ENCODE results near the gene ODAD3. TPM values are rescaled to one million over a fixed set of nuclear protein-coding genes. Genes with fewer than 3 reads are reported as not detected.

ODAD3 gene
- total RNA-seq, 1 donor from 2014 or later, result 2.2 TPM

DNA sequence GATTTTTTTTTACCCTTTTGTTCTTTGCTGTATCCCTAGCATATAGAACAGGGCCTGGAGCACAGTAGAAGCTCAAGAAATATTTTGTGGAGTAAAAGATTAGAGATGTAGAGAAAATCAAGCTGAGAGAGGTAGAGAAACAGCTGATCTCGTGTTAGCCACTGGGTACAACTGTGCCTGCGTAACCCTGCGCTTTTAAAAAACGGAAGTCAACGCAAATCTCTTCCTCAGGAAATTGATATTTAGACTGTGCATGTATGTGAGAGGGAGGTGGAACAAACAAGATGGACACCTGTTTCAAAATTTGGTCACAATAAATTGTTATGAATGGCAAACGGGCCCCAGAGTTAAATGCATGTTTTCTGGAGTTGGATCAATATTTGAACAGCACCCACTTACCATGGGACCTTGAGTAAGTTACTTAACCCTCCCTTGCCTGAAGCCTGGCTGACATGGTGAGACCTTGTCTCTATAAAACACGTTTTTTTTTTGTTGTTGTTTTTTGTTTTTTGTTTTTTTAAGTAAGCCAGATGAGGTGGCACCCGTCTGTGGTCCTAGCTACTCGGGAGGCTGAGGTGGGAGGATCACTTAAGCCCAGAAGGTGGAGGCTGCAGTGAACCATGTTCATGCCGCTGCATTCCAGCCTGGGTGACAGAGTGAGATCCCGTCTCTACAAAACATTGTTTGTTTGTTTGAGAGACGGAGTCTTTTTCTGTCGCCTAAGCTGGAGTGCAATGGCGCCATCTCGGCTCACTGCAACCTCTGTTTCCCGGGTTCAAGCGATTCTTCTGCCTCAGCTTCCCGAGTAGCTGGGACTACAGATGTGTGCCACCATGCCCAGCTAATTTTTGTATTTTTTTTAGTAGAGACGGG lies 47.5 kb downstream of the ODAD3 start:
- H3K4me3 Mint-ChIP-seq, result no peak overlapping the region
- H3K27ac Mint-ChIP-seq, result no peak overlapping the region
- H3K9me3 Mint-ChIP-seq, result no peaks in the 10 kb centered on the region
- DNase-seq (ENCODE audit: extremely low spot score, unreplicated experiment), result no peak
- TF ChIP-seq, protein P1, sequence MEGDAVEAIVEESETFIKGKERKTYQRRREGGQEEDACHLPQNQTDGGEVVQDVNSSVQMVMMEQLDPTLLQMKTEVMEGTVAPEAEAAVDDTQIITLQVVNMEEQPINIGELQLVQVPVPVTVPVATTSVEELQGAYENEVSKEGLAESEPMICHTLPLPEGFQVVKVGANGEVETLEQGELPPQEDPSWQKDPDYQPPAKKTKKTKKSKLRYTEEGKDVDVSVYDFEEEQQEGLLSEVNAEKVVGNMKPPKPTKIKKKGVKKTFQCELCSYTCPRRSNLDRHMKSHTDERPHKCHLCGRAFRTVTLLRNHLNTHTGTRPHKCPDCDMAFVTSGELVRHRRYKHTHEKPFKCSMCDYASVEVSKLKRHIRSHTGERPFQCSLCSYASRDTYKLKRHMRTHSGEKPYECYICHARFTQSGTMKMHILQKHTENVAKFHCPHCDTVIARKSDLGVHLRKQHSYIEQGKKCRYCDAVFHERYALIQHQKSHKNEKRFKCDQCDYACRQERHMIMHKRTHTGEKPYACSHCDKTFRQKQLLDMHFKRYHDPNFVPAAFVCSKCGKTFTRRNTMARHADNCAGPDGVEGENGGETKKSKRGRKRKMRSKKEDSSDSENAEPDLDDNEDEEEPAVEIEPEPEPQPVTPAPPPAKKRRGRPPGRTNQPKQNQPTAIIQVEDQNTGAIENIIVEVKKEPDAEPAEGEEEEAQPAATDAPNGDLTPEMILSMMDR (conservative IDR thresholded peaks at IDR 0.05), result no peak
- H3K4me1 Mint-ChIP-seq (ENCODE audit: unreplicated experiment), result peaks cover 6% of the 10 kb centered on the region
- H3K27me3 Mint-ChIP-seq, result peaks cover 8% of the 10 kb centered on the region
- H3K36me3 Mint-ChIP-seq, result no peaks in the 10 kb centered on the region

DNA sequence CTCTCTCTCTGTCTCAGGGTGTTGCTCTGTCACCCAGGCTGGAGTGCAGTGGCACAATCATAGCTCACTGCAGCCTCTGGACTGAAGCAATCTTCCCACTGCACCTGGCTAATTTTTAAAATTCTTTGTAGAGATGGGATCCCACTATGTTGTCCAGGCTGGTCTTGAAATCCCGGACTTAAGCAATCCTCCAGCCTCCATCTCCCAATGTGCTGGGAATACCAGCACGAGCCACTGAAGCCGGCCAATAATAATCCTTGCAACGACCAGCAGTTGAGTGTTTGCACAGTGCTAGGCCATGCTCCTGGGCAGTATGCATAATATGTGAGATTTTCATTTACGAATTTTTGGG lies 50.2 kb downstream of the ODAD3 start:
- no peaks in the 10 kb centered on the region for H3K9me3 Mint-ChIP-seq
- H3K4me3 Mint-ChIP-seq, result peak overlapping the region; percentile 66
- no peak for DNase-seq (ENCODE audit: extremely low spot score, unreplicated experiment)
- peaks cover 17% of the 10 kb centered on the region for H3K27me3 Mint-ChIP-seq
- peaks cover 19% of the 10 kb centered on the region for H3K4me1 Mint-ChIP-seq (ENCODE audit: unreplicated experiment)
- no peaks in the 10 kb centered on the region for H3K36me3 Mint-ChIP-seq
- TF ChIP-seq, protein P1 (conservative IDR thresholded peaks at IDR 0.05), result no peak
- H3K27ac Mint-ChIP-seq, result no peak overlapping the region

DNA sequence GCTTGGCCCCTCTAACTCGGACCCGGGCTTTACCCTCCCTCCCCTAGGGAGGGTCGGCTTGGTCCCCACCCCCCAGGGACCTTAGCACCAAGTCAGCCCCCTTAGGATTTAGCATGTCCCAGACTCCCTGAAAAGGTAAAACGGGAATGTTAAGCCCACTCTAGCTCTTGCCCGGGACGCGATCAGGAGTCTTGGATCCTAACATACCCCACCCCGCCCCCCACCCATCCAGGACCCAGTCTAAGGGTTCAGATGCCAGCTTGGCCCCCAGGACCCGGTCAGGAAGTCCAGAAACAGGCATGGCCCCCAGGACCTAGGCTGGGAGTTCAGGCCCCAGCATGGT lies 51.2 kb downstream of the ODAD3 start:
- no peak for DNase-seq (ENCODE audit: extremely low spot score, unreplicated experiment)
- no peak overlapping the region for H3K27ac Mint-ChIP-seq
- no peaks in the 10 kb centered on the region for H3K36me3 Mint-ChIP-seq
- TF ChIP-seq, protein P1 (conservative IDR thresholded peaks at IDR 0.05), result no peak
- H3K9me3 Mint-ChIP-seq, result no peaks in the 10 kb centered on the region
- peaks cover 17% of the 10 kb centered on the region for H3K27me3 Mint-ChIP-seq
- H3K4me1 Mint-ChIP-seq (ENCODE audit: unreplicated experiment), result peaks cover 19% of the 10 kb centered on the region
- peak overlapping the region; percentile 70 for H3K4me3 Mint-ChIP-seq

DNA sequence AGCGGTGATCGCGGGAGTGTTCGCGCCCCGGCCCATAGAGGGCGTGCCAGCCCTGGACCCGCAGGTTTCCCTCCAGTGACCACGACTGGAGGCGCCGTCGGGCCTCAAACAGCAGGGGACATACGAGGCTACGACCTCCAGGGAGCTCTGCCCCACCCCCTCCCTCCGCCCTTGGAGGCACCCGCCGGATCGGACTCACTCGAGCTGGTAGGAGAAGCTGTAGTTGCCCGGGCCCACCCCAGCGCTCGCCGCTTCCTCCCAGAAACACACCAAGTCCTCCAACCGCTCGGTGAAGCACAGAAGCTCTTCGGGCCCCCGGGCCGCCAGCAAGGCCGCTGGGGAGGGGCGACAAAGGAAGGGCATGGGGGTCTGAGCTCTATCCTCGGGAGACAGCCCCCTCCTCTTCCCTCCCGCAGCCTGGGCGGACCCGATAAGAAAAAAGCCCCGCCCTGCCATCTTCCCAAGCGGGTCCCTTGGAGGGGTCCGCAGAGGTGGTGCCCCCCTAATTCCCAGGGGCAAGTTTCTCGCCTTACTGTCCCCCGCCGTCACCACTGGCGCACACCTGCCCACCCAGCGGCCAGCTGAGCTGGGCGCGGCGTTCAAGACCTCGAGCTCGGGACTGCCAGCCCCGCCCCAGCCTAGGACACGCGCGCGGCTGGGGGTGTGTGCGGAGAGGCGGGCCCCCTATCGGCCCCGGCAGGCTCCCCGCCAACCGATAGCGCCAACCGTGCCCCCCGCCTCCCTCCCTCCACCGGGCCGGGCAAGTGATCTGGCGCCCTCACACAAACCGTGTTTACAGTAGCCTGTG lies 51.8 kb downstream of the ODAD3 start:
- H3K9me3 Mint-ChIP-seq, result no peaks in the 10 kb centered on the region
- TF ChIP-seq, protein P1 (conservative IDR thresholded peaks at IDR 0.05), result peak; percentile 78
- DNase-seq (ENCODE audit: extremely low spot score, unreplicated experiment), result no peak

DNA sequence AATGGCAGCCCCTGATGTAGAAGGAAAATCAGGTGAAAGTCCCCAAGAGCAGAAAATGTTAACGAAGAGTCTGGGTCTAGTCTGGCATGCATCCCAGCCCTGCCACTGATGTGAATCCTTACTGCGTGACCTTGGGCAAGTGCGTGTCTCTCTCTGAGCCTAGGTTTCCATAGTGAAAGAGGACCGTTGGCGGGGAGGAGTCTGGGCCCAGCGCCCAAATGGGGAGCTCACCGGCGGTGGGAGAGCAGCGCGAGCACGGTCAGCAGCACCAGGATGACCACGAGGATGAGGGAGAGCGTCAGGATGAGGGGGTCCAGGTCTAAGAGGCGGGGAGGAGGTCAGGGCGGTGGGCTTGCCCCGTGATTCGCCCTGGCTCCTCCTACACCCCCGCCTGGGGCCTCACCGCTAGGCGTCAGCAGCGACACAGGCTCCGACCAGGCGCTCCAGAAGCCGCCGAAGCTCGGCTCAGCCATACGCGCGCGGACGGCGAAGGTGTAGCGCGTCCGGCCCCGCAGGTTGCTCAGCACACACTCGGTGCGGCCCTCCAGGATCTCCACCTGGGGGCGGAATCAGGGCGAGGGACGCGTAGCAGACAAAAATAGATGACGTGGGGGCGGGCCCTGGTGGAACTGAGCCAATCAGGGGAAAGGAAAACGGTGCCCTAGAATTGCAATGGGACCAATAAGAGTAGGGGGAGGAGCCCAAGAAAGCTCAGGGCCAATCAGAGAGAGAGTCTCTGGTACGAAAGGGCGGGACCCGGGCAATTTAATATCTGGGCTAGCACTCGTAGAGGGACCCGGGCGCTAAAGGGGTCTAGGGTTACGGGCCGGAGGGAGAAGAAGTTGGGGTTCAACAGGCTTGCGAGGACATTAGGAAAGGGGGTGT lies 54.0 kb downstream of the ODAD3 start:
- Mint-ChIP-seq H3K4me3 (peak overlapping the region; percentile 94), H3K4me1 (ENCODE audit: unreplicated experiment) (peaks cover 28% of the 10 kb centered on the region), H3K27me3 (peaks cover 17% of the 10 kb centered on the region), H3K27ac (peak overlapping the region; percentile 94), H3K9me3 (no peaks in the 10 kb centered on the region), H3K36me3 (peaks cover 3% of the 10 kb centered on the region)
- TF ChIP-seq, protein P1 (conservative IDR thresholded peaks at IDR 0.05), result peak; percentile 76
- DNase-seq (ENCODE audit: extremely low spot score, unreplicated experiment), result peak; percentile 95

More for the DNA sequence above, 51.8 kb downstream of the ODAD3 start:
- Mint-ChIP-seq H3K36me3 (no peaks in the 10 kb centered on the region), H3K4me1 (ENCODE audit: unreplicated experiment) (peaks cover 19% of the 10 kb centered on the region), H3K4me3 (peak overlapping the region; percentile 77), H3K27me3 (peaks cover 17% of the 10 kb centered on the region), H3K27ac (peak overlapping the region; percentile 64)

Data from type B pancreatic cell (in vitro differentiated cells).